ENCODE measurements around the gene SVOP. TPM values are rescaled to one million over a fixed set of nuclear protein-coding genes. Genes with fewer than 3 reads are reported as not detected.

Gene SVOP
- total and polyA plus RNA-seq, 2 of the 8 experiments (the other 6 are each of a cell fraction or from before 2014, with no cell fraction given): 0.06 TPM; not detected in 1

- TF ChIP-seq CHD7 (IDR thresholded peaks at IDR 0.05; ENCODE audit: insufficient replicate concordance, low read length) (no peak), RAD21 (IDR thresholded peaks at IDR 0.05 in 1 of 2, conservative IDR thresholded peaks at IDR 0.05 in 1 of 2; ENCODE audit: low read depth in 2 of 2, low read length in 2 of 2) (no peak), SIX5 (IDR thresholded peaks at IDR 0.05; ENCODE audit: low read depth, low read length) (no peak), EP300 (IDR thresholded peaks at IDR 0.05; ENCODE audit: borderline replicate concordance in 1 of 2, low read depth in 2 of 2, low read length in 2 of 2) (no peak)
Measured at GRCh38 chr12:108983227-108983626, 37.6 kb downstream of the SVOP start (continued).
